ENCODE measurements around the gene SLC23A2.
A peak's percentile ranks its signal among the peaks of the same experiment; 100 is the strongest.
"Not testable (repeated sequence)": the region's sequence is repeated elsewhere in the genome, so short reads cannot be mapped to it uniquely, and the experiment has no call there.

Gene SLC23A2

GRCh38 chr20:5008759-5009158 lies 7.4 kb upstream of the SLC23A2 start:
- no peak for DNase-seq (ENCODE audit: low read depth, low spot score)

- no peak for DNase-seq (ENCODE audit: low read depth, low spot score)
Observed at GRCh38 chr20:5005326-5005725, 4.0 kb upstream of the SLC23A2 start.

- not testable (repeated sequence) for DNase-seq (ENCODE audit: low read depth, low spot score)
Observed at GRCh38 chr20:5004825-5005224, 3.5 kb upstream of the SLC23A2 start.

- DNase-seq (ENCODE audit: low read depth, low spot score) = peak; percentile 60
Observed at GRCh38 chr20:5003626-5004025, 2.3 kb upstream of the SLC23A2 start.

- no peak for DNase-seq (ENCODE audit: low read depth, low spot score)
Observed at GRCh38 chr20:5002077-5002413, 735 bp upstream of the SLC23A2 start.

- peak; percentile 57 for DNase-seq (ENCODE audit: low read depth, low spot score)
Observed at GRCh38 chr20:5000263-5001173, 792 bp downstream of the SLC23A2 start.

GRCh38 chr20:4999788-5000187 lies 1.5 kb downstream of the SLC23A2 start:
- DNase-seq (ENCODE audit: low read depth, low spot score) = no peak

GRCh38 chr20:4998160-4998651 lies 3.1 kb downstream of the SLC23A2 start:
- DNase-seq (ENCODE audit: low read depth, low spot score) = no peak

GRCh38 chr20:4997222-4997621 lies 4.1 kb downstream of the SLC23A2 start:
- DNase-seq (ENCODE audit: low read depth, low spot score) = no peak

- no peak for DNase-seq (ENCODE audit: low read depth, low spot score)
Observed at GRCh38 chr20:4989570-4989969, 11.7 kb downstream of the SLC23A2 start.

- no peak for DNase-seq (ENCODE audit: low read depth, low spot score)
Observed at GRCh38 chr20:4987130-4987529, 14.2 kb downstream of the SLC23A2 start.

GRCh38 chr20:4985658-4986057 lies 15.7 kb downstream of the SLC23A2 start:
- no peak for DNase-seq (ENCODE audit: low read depth, low spot score)

GRCh38 chr20:4982281-4982680 lies 19.0 kb downstream of the SLC23A2 start:
- no peak for DNase-seq (ENCODE audit: low read depth, low spot score)

GRCh38 chr20:4979841-4980410 lies 21.4 kb downstream of the SLC23A2 start:
- DNase-seq (ENCODE audit: low read depth, low spot score) = no peak

- no peak for DNase-seq (ENCODE audit: low read depth, low spot score)
Observed at GRCh38 chr20:4978050-4978918, 23.0 kb downstream of the SLC23A2 start.

- DNase-seq (ENCODE audit: low read depth, low spot score) = not testable (repeated sequence)
Observed at GRCh38 chr20:4976014-4976413, 25.3 kb downstream of the SLC23A2 start.

- no peak for DNase-seq (ENCODE audit: low read depth, low spot score)
Observed at GRCh38 chr20:4973330-4974097, 27.8 kb downstream of the SLC23A2 start.

GRCh38 chr20:4972506-4973251 lies 28.6 kb downstream of the SLC23A2 start:
- DNase-seq (ENCODE audit: low read depth, low spot score) = no peak

- no peak for DNase-seq (ENCODE audit: low read depth, low spot score)
Observed at GRCh38 chr20:4971064-4971463, 30.2 kb downstream of the SLC23A2 start.

- no peak for DNase-seq (ENCODE audit: low read depth, low spot score)
Observed at GRCh38 chr20:4967752-4968477, 33.4 kb downstream of the SLC23A2 start.
